Muscle of arm (tissue), 12 donors: Measurements from ENCODE around the gene DIP2B. TPM values are rescaled to one million over a fixed set of nuclear protein-coding genes. Genes with fewer than 3 reads are reported as not detected.

Source experiments
- DNase-seq: peaks from one replicate; pipeline ENCODE4 v3.0.0-alpha.2; 2013
- polyA plus RNA-seq, 12 donors: library from polyadenylated mRNA; unstranded; fragments of 120-200 nt; gene quantifications; one replicate each; pipeline ENCODE4 v1.2.1, GENCODE V29; 2013; ENCODE audit not compliant: insufficient read length in 12 of 12

The DIP2B gene
- polyA plus RNA-seq, 12 donors: 15.2 to 25.8 (median 21.5) TPM; not detected in 1

DNA sequence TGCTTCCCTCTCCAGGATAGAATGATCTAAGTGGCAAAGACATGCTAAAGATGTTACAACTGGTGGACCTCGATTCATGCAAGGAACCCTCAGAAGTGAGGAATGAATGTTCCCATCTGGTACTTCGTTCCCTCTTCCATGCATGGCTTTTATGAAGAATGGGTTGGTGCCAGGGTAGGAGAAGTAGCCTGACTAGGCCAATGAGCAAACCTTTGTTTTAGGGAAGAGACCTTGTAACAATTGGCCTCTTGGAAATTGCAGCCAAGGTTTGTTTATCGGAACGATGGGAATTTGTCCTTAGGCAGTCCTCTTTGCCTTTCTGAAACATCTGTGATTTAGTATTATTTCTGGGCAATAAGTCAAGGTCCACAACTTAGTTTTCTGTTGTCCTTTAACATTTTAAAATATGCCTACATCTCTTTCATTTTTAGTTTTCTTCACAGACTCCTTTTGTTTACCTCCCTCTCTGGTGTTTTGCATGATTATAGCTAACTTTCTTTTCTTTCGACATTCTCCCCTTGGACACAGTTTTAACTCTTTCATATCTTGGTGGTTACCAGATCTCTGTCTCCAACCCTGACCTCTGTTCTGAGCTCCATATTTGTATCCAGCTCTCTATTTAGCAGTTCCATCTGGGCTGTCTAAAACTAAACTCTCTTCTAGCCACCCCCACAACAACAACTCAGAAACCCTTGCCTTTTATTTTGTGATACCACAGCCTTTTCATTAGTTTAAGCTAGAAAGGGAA lies 70.0 kb downstream of the DIP2B start:
- no peak for DNase-seq

DNA sequence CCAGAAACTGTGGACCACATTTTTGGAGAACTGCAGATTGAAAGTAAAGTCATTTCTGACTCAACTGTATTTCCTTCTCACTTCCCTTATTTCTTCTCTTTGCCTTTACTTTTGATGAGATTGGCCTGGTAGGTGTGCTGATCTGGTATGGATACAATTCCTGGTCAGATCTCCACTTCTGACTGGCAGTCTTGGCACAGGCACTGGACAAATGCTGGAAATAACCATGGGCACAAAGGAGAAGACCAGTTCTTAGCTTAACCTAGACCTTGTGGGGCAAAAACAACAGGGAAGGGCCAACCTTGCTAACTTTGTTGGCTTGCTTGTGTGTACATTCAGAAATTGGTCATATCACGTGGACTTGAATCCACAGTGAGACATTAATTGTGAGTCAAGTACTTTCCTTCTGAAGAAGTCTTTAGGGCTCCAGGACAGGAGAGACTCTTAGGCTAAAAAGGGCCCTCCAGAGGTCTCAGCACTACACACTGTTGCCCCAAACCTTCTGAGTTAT lies 75.0 kb downstream of the DIP2B start:
- no peak for DNase-seq

DNA sequence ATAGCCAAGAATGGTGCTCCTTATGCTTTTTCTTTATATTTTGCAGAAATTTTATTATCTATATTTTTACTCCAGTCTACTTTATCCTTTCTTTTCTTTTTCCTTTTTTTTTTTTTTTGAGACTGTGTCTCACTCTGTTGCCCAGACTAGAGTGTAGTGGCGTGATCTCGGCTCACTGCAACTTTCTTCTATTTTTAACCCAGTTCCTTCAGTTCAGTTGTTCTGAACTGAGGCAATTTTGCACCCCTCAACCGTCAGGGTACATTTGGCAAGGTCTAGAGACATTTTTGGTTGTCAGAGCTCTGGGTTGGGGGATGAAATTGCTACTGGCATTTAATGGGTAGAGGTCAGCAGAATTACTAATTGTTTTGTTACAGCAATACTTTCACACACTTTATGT lies 75.7 kb downstream of the DIP2B start:
- no peak for DNase-seq

DNA sequence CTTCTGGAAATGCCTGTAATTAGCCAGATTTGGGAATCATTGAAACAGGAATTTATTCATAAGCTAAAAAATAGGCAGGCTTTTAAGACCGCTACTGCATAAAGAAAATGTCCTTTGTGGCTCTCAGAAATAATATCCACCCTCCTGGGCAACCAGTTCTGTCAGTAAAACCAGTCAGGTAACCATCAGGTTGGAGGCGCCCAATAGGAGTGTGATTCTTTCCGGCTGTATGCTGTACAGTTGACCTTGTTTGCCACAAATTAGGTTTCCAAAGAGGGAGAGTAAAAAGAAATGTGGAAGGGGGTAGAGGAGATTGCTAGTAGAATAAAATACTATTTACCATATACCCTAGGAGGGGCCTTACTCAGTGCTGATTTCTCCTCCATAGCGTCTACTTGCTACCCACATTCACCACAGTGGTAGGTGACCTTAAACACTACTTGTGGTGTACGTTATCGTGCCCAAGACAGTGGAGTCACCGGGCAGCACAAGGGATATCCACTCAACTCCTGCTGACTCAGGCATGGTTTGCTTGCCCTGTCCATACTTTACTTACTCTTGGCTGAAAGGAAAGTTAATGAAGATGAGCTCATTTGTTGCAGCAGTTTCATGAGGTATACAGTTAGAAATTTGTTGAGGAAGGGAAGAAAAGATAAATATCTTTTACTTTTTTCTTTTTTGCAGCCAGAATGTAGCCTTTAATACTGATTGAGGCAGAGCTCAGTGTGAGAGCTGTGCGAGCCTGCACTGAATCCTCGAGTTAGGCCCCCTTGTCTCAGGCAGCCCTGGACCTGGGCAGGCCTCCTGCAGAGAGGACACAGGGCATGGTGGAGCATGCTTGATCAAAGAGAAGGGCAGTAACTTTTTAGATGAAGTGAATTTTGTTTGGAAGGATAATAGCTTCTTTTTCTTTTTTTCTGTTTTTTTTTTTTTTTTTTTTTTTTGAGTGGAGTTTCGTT lies 76.7 kb downstream of the DIP2B start:
- DNase-seq: no peak

DNA sequence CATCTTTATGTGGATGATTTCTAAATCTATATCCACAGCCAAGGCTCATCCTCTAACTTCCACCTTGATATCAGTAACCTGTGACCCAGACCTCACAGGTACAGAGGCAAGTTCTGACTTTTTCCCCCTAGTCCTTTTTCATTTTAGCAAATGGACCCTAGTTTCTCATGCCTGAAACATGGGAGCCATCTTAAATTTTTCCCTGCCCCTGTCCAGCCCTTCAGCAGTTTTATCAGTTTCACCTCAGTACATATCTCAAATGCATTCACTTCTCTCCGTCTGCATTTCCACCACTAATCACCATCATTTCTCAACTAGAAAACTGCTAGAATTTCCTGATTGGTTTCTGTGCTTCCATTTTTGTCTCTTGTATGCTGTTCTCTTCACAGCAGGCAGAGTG lies 79.3 kb downstream of the DIP2B start:
- DNase-seq: no peak

DNA sequence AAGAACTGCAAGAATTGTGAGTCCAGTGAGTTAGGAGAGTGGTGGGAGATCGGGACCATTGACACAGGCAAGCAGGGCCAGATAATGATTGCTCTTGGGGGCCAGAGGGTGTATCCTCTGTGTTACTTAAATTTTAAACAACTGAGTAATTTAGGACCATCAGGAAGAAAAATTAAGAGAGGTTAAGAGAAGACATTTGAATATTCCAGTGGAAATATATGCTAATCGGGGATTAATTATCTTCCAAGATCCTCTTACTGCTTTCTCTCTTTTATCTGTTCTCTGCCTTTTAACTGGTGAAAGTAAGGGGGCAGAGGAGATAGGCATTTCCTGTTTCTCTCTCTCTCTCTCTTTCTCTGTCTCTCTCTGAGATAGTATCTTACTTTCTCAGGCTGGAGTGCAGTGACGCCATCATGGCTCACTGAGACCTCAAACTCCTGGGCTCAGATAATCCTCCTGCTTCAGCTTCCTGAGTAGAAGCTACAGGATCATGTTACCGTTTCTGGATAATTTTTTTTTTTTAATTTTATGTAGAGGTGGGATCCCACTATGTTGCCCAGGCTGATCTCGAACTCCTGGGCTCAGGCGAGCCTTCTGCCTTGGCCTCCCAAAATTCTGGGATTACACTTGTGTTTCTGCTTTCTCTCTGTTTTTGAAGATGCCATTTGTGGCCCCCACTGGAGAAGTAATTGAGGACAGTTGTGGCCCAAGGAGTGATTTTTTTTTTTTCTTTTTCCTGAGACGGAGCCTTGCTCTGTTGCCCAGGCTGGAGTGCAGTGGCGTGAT lies 85.1 kb downstream of the DIP2B start:
- DNase-seq: no peak

DNA sequence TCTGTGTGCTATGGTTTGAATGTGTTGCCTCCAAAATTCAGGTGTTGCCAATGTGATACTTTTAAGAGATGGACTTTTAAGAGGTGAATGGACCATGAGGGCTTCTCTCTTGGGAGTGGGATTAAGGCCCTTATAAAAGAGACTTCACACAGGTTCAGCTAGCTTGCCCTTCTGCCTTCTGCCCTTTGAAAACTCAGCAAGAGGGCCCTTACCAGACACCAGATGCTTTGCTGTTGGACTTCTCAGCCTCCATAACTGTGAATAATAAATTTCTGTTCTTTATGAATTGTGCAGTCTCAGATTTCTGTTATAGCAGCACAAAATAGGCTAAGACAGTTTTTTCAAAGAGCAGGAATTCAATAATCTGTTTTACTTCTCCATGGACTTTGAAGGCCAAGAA lies 86.1 kb downstream of the DIP2B start:
- no peak for DNase-seq

DNA sequence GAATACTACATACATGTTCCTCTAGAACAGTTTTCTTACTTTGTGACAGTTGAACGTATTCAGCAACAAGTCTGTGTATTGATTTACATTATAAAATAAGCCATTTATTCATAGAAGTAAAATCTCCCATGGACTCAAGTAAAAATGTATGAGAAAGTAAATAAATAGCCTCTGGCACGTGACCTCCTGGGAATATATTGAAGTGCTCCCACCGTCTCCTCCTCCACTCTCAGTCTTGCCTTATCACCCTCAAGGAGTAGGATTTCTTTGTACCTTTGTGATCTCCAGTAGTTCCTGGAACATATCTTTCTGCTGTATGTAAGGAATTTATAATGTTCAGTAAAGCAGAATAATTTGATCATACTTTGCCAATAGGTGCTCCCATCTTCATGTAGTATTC lies 90.9 kb downstream of the DIP2B start:
- DNase-seq: no peak

DNA sequence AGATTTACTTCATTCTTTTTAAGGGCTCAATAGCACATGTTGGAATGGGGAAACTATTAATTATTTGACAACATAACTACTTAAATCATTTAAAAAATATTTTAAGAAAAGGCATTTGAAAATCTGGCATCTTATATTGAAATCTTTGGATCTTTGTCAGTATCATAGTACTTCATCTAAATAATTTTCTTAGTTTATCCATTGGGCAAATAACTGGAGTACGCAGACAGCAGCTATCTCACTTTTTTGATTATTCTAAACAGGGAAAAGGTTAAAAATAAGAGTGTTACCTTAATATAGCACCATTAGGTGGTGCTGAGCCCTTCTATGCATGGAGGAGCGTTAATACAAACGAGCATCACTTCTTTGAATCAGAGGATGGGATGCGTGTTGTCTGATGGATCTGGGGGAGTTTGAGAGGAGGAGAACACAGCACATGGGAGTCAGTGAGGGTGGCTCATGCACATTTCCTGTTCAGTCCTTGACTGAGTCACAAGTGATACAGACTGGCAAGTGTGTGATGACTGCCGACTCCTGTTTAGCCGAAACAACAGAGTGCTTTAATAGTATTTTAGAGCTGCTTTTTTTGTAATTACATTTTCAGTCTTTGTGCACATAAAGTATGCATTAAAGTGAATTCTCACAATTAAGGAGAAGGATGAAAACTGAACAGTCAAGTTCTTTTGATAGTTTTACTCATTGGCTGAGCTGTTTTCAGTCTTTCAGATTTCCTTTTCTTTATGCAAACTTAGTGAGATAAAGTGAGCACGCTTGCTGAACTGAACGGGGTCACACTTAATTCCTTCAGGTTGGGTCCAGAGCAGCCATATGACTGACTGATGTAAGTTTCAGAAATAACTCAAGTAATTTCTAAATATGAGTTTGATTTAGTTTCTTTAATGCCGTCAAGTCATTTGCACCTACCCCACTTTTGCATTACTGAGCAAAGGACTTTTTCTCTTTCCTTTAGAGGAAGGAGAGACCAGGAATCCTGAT lies 92.7 kb downstream of the DIP2B start:
- no peak for DNase-seq

DNA sequence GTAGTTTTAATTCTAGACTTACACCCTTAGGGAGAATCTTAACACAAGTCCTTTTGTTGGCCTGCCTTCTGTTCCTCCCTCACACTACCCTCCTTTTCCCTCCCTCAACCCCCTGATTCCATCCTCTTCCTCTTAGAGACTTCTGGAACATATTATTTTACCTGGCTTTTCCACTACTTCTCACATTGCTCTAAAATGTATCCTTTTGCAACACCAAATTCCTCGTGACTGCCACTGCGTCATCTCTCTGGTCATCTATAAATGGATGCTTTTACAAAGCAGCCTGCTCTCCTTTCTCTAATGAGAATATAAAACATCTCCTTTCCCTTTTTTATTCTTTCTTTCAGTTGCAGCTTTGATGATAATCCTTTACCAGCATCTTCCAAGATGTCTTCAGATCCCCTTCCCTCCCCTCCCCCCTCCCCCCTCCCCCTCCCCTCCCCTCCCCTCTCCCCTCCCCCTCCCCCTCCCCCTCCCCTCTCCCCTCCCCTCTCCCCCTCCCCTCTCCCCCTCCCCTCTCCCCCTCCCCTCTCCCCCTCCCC lies 93.6 kb downstream of the DIP2B start:
- DNase-seq: no peak

DNA sequence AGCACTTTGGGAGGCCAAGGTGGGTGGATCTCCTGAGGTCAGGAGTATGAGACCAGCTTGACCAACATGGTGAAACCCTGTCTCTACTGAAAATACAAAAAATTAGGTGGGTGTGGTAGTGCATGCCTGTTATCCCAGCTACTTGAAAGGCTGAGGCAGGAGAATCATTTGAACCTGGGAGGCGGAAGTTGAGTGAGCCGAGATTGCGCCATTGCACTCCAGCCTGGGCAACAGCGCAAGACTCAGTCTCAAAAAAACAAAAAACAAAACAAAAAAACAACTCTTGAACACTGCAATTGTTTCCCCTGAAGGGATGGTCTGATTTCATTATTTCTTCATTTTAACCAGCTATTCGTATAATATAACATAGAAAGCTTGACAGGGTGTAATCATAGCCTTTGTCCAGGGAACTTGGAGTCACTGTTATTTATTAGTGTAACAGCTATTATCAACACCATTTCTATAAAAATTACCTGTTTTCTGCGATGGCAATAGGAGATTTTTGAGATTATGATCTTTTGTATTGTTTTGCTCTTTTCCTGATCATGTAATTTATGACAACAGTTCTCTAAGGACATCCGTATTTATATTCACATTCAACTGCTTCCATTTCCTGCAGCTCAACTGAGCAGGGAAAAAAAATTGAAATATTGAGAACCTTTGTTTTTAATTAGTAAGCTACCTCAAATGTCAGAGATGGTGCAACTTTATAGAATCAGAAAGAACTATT lies 94.7 kb downstream of the DIP2B start:
- DNase-seq: no peak

DNA sequence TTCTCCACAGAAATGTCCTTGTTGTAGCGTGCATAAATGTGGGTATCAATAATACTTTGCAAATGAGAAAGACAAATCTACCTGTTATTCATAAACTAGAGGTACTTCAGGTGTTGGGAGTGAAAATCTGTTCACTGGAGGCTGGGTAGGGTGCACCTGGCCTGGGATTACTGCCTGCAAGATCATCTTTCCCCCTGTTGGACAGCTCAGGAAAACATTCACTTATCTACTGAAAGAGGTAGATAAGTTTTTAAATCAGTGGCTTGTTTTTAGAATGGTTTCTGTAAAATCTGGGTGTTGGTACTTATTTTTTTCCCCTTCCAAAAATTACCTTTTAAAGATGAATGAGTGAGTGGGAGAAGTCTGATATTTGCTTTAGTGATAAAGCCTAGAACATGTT lies 95.6 kb downstream of the DIP2B start:
- DNase-seq: no peak

DNA sequence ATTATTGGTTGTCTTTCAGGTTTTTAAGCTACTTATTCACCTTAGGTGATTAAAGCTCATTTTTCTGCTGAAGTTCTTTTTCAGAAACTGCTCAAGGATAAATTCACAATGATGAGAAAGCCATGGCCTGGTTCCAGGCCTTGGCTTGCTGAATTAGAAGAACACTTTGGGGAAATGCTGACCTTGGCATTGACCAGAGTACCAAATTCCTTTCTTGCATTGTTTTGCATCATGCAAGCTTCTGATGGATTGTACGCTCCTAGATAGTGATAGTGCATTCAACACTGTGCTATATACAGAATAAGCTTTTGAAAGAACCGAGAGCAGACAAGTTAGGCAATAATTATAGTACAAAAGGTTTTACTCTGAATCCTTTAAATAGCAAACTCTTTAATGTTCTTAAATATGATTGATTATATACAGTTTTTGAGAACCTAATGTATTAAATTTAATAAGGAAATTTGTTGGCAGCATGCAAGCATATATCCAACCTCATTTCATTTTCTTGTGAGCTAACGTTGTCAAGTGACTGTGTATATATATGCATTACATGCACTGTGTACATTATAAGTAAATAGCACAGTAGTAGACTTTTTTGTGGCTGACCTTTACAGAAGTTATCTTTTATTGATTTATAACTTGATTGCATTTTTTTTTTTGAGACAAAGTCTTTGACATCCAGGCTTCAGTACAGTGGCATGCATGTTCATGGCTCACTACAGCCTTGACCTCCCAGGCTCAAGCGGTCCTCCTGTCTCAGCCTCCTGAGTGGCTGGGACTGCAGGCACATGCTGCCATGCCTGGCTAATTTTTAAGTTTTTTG lies 99.2 kb downstream of the DIP2B start:
- peak; percentile 70 for DNase-seq

DNA sequence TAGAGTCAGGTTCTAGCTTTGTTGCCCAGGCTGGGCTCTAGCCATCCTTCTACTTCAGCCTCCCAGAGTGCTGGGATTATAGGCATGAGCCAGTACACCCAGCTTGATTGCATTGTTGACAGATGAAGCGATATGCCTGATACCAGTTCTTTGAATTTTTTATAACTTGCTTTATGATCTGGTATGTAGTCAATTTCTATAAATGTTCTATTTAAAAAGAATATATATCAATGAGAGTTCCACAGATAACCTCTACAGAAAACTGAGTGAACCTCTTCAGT lies 99.8 kb downstream of the DIP2B start:
- no peak for DNase-seq

DNA sequence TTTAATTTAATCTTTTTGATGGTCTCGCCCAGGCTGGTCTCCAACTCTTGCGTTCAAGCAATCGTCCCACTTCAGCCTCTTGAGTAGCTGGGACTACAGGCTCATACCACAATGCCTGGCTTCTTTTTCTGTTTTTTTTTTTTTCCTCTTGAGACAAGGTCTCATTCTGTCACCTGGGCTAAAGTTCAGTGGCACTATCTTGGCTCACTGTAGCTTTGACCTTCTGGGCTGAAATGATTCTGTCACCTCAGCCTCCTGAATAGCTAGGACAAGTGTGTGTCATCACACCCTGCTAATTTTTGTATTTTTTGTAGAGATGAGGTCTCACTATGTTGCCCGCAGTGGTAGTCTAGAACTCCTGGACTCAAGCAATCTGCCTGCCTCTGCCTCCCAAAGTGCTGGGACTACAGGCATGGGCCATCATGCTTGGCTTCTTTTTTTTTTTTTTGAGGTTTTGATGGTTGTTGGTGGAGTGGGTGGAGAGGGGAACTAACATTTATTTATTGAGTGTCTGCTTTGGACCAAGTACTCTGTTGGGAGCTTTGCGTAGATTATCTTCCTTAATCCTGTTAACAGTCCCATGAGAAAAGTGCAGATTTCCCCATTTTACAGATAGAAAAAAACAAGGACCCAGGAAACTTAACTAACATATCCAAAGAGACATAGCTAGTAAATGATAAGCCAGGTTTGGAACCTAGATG lies 102.0 kb downstream of the DIP2B start:
- no peak for DNase-seq

DNA sequence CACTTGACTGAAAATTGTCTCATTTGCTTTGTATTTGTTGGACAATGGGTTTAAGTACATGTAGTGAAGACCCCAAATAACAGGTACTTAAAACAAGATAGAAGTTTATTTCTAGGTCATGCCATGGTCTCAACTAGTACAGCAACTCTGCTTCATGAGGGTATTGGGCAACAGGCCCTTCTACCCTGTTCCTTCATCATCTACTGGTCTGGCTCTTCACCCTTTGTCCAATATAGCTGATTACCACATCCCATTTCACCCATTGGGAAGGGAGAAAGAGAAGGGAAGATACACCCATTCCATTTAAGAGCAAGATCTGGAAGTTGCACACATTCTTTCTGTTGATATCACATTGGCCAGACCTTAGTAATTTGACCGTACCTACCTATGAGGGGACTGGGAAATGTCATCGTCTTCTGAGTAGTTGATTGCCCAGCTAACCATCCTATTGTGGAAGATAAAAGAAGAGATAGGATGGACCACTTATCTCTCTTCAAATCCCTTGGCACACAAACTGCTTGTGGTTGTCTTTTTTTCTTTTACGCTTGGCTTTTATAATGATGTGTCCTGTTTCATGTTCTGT lies 104.6 kb downstream of the DIP2B start:
- DNase-seq: no peak

DNA sequence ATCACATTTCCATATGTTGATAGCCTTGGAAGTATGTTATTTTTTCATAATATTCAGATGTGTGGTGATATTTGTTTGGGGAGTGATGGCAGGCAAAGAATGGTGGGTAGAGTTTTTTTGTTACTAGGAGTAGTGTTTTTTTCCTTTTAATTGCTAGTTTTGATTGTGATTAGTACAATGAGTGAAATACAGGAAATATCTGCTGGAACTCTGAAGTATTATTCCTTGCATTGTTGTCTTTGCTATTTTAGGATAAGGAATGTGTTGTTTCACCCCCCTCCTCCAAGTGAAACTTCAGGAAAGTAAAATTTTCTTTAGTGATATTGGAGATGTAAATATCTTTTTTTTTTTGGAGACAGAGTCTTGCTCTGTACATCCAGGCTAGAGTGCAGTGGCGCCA lies 105.4 kb downstream of the DIP2B start:
- DNase-seq: no peak
